GM18873 (cell line): ENCODE results near the gene KCNJ6.
"Not testable (repeated sequence)": the region's sequence is repeated elsewhere in the genome, so short reads cannot be mapped to it uniquely, and the experiment has no call there.

Experiments
- ATAC-seq: cut with Tn5 transposase; IDR thresholded peaks from one replicate; pipeline ENCODE4 v1.9.1; 2021; ENCODE audit warnings: mild to moderate bottlenecking, moderate library complexity, moderate number of reproducible peaks; ENCODE audit not compliant: unreplicated experiment, low FRiP score

The KCNJ6 gene

DNA sequence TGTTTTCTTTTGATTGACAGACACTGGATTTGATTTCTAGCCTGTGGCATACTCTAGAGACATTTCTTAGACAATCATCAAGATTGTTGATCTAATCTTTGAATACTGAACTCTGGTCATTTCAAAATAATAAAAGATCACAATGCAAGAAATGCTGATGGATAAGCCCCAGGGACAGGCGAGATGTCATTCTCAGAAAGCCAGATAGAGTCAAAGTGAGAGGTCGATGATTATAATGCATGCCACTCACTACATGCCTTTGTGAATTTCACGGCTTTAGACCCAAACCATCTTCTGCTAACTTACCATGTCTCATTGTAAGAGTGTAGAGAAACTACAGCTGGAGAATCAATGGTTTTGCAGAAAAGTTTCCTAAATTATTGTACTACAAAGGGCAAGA lies 292.6 kb downstream of the KCNJ6 start:
- ATAC-seq = no peak

DNA sequence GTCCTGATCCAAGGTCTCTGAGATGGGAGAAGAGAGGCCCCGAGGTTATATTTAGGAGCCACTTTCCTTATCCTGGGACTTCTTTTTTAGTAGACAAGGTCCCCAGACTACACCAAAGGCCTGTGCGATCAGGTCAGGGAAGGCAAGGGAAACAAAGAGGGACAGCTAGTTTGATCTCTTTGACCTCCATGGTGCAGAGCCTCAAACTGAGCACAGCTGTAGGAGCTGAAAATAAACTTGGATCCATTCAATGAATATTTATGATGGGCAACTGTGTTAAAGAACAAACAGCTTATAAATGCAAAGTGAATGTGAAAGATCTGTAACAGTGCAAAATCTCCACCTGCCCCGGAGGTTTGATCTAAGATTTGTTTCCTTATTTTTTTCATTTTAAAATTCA lies 293.1 kb downstream of the KCNJ6 start:
- ATAC-seq = no peak

DNA sequence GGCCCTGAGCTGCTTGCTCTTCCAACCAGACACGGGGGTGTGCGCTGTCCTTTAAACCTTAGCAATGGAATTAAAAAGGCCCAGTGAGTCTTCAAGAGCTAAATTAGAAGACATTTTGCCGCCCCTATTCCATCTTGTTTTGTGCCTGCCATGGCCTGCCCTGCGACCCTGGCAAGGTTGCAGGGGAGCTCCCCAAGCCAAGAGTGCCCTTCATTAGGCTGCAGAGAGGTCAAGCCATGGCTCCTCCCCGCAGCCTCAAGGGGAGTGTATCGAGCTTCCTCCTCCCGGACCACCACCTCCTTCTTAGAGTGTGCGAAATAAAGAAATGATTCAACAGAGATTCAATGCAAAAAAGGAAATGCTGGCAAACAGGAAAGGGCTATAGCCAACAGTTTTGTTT lies 293.5 kb downstream of the KCNJ6 start:
- no peak for ATAC-seq

DNA sequence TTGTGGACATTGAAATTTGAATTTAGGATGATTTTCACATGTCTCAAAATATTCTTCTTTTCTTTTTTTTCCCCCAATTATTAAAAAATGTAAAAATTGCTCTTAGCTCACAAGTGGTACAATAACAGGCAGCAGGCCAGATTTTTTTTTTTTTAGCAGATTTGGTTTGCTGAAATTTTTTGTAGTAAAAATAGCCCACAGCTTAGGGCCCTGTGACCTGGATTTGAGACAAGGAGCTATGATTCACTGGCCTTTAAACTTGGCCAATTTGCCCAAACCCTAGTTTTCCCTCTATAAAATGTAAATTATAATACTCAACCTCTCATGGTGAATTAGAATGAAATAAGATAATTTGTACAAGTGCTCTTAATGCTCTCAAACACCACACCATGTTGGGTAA lies 295.9 kb downstream of the KCNJ6 start:
- no peak for ATAC-seq

DNA sequence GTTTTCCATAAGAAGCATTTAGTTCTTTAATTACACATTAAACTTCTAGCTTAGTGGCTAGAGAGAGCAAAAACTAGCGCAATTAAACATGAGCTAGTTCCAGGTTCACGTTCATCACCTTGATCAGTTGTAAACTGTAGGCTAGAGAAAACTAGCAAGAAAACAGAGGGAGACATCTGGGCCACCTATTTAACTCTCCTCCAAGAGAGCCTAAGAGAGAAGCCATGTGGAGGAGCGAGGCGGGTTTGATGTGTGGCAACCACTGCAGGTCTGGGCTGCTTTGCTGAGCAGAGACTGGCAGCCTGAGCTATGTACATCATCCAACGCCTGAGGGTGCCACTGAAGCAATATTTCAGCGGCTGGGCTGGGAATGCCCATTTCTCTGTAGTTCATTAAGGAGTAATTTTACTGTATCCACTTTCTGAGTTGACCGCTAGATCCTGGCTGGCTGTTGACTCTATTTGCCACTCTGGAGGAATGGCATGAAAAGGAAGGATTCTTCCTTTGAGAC lies 296.7 kb downstream of the KCNJ6 start:
- no peak for ATAC-seq

DNA sequence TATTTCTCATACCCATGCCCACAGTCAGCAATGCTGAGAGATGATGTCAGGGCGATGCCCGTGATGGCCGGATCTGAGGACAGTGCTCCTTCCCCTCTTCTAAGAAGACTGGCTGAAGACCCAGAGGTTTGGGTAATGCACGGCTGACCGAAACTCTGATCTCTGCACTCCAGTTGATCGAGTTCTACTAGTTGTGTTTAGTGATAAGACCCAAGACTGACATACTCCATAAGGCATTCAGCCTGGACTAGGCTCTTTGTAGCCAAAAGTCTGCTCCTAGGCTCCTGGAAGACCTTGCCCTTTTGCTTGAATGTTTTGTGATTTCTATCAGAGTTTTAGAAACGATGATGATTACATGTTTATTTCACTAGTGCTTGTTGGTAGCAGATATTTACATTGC lies 298.2 kb downstream of the KCNJ6 start:
- no peak for ATAC-seq

DNA sequence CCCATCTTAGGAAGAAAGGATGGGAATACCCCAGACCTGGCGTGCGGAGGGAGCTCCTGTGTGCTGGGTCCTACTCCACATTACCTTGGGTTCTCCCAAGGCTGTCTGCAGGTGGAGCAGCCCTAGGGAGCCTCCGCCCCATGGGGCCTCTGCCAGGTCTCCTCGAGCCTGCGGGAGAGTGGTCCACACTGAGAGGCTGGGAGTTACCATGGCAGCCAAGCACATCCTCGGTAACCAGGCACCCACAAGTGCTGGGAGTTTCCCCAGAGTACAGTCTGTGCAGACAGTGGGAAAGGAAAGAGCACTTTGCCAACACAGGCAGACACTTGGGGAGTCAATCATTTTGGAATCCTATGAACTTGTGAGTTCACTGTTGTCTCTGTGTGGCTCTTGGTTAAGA lies 300.3 kb downstream of the KCNJ6 start:
- no peak for ATAC-seq

DNA sequence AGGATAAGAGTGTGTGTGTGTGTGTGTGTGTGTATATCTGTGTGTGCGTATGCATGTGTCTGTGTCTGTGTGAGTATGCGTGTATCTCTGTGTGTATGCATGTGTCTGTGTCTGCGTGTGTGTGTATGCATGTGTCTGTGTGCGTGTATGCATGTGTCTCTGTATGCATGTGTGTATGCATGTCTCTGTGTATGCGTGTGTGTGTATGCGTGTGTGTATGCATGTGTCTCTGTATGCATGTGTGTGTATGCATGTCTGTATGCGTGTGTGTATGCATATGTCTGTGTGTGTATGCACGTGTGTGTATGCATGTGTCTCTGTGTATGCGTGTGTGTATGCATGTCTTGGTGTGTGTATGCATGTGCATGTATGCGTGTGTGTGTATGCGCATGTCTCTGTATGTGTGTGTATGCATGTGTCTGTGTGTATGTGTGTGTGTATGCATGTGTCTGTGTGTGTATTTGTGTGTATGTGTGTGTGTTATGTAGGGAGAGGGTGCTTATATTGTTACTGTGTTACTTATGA lies 301.8 kb downstream of the KCNJ6 start:
- no peak for ATAC-seq

DNA sequence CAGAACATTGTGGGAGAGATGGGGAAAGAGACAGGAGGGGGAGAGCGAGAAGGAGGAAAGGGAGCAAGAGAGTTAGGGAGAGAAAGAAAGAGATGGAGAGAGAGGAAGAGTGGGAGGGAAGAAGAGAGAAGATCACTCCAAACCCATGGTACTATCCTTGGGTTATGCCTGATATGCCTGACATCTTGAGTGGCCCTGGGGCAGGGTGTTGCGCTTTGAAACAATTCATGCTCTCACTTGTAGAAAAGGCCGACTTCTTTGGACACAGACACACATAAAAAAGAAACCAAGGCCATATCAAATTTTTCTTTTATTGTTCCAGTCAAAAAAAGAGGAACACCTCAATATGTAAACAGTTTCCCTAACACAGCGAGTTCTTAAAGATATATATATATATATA lies 309.2 kb downstream of the KCNJ6 start:
- ATAC-seq = no peak

DNA sequence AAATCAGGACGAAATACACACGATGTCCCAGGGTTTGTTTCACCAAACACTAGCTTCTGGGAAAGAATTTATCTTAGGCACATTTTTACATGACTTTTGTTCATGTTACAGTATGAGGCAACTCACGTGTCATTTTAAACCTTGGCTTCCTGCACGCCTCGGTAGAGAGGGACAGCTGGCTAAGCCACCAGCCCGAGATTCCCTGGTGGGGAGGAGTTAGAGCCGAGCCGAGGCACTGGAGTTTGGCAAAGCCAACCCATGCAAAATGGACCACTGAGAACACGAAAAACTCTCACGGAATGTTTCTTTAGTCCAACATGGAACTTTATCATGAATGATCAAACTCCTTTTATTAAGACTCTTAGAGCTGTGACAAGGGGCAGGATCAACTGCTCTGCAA lies 309.7 kb downstream of the KCNJ6 start:
- no peak for ATAC-seq

DNA sequence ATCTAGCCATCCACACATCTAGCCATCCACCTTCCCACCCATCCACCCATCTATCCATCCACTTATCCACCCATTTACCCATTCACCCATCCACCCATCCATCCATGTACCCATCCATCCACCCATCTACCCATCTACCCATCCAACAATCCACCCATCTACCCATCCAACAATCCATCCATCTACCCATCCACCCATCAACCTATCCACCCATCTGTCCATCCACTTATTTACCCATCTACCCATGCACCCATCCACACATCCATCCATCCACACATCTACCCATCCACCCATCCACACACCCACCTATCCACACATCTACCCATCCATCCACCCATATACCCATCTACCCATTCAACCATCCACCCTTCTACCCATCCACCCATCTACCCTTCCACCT lies 311.3 kb downstream of the KCNJ6 start:
- ATAC-seq = no peak

DNA sequence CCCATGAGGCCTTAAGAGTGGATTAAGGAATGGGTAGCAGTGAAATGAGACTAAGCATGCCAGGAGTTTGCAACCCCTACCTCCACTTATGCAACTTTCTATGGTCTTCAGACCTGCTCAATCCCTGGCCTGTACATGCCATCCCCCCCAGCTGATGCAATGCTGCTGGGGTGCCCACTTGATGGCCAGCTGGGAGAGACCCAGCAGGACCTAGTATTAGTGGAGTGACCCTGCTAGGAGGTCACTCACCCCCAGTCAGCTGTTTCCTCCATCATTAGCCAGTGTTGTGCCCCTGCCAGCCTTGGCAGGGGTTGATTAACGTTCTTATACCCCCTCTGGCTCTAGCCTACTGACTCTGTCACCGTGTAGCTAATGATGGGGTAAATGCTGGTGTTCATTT lies 313.1 kb downstream of the KCNJ6 start:
- ATAC-seq = no peak

DNA sequence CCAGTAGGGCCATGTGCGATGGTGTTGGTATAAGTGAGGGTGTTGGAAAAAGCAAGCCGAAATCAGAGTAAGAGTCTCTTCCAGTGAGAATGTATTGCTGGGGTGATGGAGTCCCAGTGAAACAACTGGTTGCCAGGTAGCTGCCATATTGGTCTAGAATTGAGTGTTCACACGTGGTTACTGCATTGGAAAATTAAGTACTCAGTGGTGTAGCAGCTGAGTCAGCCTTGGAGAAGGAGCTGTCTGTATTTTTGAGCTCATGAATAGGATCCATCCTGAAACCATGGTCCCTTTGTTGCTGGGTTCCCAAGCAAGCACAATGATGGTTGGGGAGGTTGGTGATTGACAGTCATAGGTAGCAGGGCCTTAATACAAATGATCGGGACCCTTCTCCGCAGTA lies 314.3 kb downstream of the KCNJ6 start:
- ATAC-seq = no peak

DNA sequence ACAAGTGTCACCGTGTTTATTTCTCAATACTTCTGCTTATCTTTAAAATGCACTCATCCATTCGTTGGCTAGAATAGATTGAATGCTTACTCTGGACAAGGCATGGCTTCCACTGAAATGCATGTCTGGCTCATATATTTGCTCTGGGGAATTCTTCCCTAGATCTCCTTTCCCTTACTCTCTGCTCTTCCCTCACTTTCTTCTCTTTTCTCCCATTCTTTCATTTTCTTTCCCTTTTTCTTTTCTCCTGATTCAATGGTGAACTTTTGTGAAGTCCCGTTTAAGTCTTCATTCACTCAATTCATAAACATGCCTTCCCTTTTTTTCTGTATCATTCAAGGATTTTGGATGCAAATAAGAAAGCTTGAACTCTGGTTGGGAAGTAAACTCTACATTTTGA lies 315.2 kb downstream of the KCNJ6 start:
- ATAC-seq = no peak

DNA sequence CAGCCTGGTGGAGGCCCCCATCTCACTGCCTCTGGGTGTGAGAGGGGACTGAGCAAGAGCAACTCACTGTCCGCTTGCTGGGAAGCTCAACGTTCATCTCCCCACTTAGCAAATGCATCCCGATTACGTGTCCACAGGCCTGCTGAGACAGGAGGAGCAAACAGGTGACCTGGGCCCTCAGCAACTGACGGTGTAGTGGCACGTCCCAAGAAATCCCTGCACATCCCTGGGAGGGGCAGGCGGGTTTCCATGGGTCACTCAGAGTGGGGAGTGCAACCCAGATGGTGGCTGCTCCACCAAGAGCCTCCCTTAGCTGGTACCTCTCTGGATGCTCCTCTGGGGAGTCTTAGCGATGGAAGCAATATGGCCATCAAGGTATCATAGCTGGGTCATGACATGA lies 320.3 kb downstream of the KCNJ6 start:
- no peak for ATAC-seq

DNA sequence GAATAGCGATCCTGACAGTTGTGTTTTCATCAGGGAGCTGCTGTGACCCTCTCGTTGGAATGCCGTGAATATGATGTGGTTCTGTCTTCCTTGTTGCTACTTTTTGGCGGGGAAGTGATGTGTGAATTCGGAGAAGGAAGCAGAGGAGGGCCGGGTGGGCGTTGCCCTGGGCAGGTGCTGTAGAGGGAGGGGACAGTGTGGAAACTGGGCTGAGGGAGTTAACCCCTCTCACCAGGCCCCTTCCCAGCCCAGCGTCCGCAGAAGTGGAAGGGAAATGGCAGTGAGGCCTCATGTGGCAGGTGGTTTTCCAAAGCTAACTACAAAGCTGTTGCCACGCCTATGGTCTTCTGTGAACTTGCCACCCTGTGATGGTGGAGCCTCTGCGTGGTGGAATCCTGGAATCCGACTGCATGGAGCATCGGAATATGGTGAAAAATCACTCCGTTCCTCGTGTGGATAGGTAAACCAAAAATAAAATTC lies 321.7 kb downstream of the KCNJ6 start:
- ATAC-seq = no peak

DNA sequence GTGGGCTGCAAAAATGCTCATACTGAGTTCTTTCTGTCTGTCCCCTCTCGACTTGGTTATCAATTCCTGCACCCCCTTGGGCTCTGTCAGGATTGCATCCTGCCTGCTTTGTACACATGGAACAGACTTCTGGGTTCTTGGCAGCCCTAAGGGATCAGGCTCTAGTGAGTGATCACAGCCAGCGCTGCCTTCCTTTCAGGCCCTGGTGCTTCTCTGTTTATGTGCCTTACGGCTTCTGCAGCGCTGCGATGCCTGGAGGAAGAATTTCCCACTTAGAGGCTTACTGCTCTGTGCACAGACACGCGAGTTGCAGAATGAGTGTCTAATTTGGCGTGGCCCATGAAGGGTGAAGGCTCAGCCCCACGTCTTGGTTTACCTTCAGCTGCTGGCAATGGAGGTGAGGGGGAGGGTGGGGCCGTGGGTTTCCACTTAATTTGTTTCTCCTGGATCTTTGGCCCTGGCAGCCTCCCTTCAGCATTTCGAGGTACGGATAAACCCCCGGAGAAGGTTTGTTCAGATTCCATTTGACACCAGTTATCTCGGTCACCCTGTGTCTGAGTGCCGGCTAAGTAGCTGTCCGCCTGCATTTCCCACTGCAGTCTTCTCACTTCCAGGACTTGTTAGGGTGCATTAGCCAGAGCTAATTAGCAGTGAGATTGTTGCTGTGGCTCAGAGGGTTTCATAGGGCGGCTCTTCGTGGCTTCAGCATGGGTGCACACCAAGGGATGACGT lies 322.4 kb downstream of the KCNJ6 start:
- ATAC-seq = no peak

DNA sequence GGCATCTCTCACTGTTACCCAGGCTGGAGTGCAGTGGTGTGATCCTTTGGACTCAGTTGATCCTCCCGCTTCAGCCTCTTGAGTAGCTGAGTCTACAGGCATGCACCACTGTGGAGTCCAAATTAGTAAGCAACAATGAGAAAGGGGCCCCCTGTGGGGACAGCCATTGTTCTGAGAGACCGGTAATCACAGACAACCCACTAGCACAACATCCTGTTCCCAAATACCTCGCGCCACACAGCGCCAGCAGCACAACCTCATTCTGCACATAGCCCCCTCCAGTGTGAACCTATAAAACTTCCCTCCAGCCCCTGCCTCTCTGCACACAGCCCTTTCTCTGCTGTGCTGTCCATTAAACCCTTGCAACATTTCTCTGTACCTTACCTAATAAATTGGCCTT lies 323.2 kb downstream of the KCNJ6 start:
- no peak for ATAC-seq

DNA sequence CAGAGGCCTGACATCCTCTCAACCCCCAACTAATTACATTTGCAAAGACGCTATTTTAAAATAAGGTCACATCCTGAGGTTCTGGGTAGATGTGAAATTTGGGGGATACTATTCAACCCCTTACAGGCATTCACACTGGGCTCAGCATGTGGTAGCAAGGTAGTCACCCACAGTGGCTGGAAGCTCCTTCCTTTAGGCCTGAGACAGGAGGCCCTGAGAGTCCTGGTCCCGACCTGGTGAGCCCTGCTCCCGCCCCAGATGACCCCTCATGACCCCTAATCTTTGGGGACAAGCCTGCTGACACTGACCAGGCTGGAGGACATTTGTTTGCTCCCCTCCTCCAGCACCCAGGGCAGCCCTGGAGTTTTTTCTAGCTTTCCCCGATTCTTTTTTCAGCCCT lies 323.8 kb downstream of the KCNJ6 start:
- ATAC-seq = no peak

DNA sequence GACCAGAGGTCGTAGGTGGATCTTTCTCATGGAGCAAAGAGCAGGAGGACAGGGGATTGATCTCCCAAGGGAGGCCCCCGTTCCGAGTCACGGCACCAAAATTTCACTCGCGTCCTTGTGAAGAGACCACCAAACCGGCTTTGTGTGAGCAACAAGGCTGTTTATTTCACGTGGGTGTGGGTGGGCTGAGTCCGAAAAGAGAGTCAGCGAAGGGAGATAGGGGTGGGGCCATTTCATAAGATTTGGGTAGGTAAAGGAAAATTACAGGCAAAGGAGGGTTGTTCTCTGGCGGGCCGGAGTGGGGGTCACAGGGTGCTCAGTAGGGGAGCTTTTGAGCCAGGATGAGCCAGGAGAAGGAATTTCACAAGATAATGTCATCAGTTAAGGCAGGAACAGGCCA lies 324.3 kb downstream of the KCNJ6 start:
- ATAC-seq = not testable (repeated sequence)

DNA sequence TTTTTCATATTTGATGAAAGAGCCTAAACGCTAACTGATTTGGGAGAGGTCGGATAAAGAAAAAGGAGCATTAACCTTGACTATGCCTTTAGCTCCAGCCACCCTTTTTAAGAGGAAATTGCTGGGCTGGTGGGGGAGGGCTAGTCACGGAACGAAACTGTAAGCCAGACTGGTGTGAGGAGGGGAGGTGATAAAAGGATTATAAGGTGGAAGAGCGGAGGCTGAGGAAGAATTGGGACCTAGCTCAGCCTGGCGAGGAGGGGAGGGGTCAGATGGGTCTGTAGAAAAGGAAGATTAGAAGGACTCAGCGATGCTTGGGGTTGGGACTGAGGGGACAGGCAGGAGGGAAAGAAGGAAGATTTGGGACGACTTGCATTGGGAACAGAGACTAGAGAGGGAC lies 325.4 kb downstream of the KCNJ6 start:
- ATAC-seq = not testable (repeated sequence)

DNA sequence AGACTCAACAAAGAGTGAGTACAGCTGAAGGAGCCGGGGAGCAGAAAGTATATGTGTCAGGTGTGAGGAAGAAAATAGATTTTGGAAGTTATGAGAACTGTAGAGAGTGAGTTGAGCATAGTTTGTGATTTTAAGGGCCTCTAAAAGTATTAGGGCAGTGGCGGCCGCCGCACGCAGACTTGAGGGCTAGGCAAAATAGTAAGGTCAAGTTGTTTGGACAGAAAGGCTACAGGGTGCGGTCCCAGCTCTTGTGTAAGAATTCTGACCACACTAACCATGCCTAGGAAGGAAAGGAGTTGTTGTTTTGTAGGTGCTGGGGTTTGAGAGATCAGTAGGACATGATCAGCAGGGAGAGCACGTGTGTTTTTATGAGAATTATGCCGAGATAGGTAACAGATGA lies 327.6 kb downstream of the KCNJ6 start:
- not testable (repeated sequence) for ATAC-seq
